GM10248 (cell line): ENCODE data around the gene PHLDA2.

Experiments used
- CTCF ChIA-PET: fragments of 300-600 bp; sonication (Branson Sonifier 250); formaldehyde crosslinking; extraction: SDS; loops from one replicate; lab custom pipeline; 2021; ENCODE audit warnings: antibody characterized with exemption; lab: Yijun Ruan, JAX
- POLR2A ChIA-PET: fragments of 350-650 bp; sonication (Branson Sonifier 250); formaldehyde crosslinking; extraction: SDS; loops from one replicate; lab custom pipeline; 2020; ENCODE audit warnings: antibody characterized with exemption; lab: Yijun Ruan, JAX
- DNase-seq: peaks from one replicate; pipeline ENCODE4 v3.0.0; 2012; ENCODE audit errors: extremely low spot score
- CTCF ChIP-seq: IDR thresholded peaks from 2 replicates; pipeline ENCODE4 v1.5.1; 2012; ENCODE audit warnings: mild to moderate bottlenecking, low read depth; ENCODE audit errors: extremely low read depth, missing control alignments, control extremely low read depth

The PHLDA2 gene

DNA sequence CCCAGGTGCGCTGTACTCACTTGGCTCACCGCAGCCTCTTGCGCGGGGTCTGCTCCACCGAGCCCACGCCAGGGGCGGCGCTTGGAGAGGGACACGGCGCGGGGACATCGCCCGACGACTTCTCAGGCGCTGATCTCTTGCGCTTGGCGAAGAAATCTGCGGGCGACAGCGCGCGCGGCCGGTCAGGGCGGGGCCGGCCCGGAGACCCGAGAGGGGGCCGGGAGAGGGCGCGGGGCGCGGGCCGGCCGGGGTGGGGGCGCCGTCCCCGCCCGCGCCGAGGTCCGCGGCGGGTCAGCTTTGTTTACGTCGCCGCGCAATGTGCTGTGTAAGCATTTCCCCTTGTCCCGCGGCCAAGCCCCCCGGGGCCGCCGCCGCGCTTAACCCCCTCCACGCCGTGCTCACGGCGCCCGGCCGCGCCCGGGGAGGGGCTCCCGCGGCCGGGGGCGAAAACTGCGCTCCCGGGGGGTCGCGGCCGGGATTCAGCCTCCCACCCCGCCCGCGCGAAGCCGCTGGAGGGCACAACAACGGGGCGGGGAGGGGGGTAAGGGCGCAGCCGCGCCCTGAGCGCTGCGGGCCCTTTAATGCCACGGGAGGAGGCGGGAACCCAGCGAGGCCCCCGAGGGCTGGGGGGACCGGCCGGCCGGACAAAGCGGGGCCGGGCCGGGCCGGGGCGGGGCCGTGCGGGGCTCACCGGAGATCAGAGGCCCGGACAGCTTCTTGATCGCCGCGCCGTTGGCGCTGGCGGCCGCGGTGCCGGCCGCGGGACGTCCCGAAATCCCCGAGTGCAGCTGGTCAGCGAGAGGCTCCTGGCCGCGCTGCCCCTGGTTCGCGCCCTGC is 45.0 kb downstream of the PHLDA2 start:
- TF ChIP-seq CTCF: no peak
- POLR2A ChIA-PET: no interaction called here
- CTCF ChIA-PET: interaction anchor here (0.8 to 21.2 kb wide), 3 partner anchors 19 to 352 kb away, joined by 3 to 528 read pairs (median 3); no protein-coding TSS in a partner anchor
- no peak for DNase-seq

- POLR2A ChIA-PET: no interaction called here
- CTCF ChIA-PET: interaction anchor here (21.2 kb wide), 1 partner anchor 352 kb away, joined by 528 read pairs; no protein-coding TSS in a partner anchor
- DNase-seq: no peak
Measured at GRCh38 chr11:2883640-2883978, 45.6 kb downstream of the PHLDA2 start.

DNA sequence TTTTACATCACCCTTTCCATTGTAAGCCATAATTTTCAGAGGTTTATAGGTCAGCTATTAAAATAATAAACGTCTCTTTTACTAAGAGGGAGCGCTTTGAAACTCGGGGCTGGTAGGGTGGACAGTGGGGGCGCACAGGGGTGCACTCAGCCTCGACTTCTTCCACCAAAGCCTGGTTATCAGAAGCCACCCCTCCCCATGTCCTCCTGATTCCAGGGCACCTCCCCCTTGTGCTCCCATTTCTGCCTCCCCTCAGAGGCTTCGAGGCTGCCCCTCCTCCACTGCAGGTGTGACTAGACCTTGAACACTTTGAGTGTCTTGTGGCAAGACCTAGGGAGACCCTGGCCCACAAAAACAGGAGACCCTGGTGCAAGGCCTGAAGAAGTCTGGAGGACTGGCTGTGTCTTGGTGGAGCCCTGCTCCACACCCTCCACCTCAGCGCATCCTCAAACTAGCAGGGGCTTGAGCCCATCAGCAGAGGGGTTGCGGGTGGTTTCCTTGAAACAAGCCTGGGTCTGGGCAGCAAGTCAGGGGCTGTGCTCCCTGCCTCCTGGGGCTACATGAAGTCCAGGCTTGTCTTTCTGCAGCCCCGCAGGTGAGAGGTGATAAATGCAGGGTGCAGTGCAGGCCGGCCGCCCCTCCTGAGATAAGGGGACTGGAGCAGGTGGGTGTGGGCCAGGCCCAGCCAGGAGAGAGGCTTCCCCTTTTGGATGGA is 46.7 kb downstream of the PHLDA2 start:
- ChIA-PET CTCF (interaction anchor here (1.6 to 21.2 kb wide), 2 partner anchors 10 to 351 kb away, joined by 4 to 528 read pairs; no protein-coding TSS in a partner anchor), POLR2A (no interaction called here)
- no peak for TF ChIP-seq CTCF
- DNase-seq: no peak

More at GRCh38 chr11:2883640-2883978, 45.6 kb downstream of the PHLDA2 start:
- TF ChIP-seq CTCF: no peak

DNA sequence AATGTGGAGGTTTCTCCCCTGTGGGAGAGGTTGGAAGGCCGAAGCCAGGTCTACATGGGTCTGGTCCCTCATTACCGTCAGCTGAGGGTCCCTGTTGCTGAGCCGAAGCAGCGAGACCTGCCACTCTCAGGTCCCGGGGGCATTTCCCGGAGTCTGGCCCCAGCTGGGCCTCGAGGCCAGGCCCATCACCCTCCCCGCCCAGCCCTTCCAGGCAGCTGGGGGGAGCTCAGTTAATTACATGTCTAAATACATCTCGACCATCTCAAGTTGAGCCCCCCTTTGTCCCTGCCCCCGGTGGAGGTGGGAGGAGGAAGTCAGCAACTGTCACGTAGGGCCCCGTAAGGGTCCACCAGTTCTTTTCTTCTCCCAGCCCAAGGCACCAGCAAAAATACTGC is 47.2 kb downstream of the PHLDA2 start:
- POLR2A ChIA-PET: no interaction called here
- CTCF ChIA-PET: interaction anchor here (1.0 to 21.2 kb wide), 4 partner anchors 10 to 454 kb away, joined by 3 to 528 read pairs (median 4); no protein-coding TSS in a partner anchor
- TF ChIP-seq CTCF: no peak
- DNase-seq: no peak

DNA sequence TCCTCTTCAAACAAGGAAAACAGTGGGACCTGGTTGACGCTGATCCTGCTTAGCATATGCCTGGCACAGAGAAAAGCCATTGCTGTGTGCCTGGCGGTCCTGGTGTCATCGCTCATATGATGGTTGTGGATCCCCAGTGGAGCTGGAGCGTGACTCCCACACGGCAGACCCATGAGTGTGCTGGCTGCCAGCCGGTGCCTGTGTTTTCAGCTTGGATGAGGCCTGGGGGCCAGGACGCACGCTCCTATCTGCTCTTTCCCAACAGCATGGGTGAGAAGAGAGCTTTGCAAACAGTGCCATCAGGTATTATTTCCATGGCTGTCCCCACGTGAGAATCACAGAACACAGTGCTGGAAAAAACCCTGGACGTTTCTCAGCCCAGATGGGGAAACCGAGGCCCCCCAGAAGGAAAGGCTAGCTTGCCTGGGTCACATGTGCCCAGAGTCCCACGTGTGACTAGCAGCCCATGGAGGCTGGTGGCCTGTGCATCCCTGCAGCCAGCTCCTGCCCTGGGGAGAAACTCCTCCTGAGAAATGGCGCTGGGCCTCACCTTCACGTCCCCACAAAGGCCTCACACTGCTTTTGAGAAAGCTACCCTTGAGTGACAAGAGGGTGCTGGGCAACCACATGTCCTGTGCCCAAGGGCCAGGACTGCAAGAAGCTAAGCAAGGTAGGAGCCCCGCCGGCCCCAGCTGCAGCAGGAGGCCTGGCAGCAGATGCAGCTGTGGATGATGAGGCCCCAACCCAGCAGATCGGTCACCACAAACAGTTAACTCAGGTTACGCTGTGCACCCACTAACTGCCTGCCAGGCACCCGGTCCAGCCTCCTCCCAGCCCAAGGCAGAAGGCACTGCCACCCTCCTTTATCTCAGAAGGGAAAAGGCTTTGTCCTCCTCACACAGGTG is 47.9 kb downstream of the PHLDA2 start:
- ChIA-PET CTCF (interaction anchor here (1.0 to 21.2 kb wide), 4 partner anchors 11 to 454 kb away, joined by 3 to 528 read pairs (median 4); no protein-coding TSS in a partner anchor), POLR2A (no interaction called here)
- DNase-seq: no peak

More for the DNA sequence above, 47.9 kb downstream of the PHLDA2 start:
- TF ChIP-seq CTCF: no peak
